NB4 (cell line): ENCODE measurements around the gene HELZ.

ENCODE experiments used
- DNase-seq: peaks from one replicate; pipeline ENCODE4 v3.0.0; 2010; ENCODE audit warnings: low read depth
- H3K4me3 ChIP-seq: one replicate; pipeline ENCODE4 v1.5.1; 2011; ENCODE audit warnings: mild to moderate bottlenecking, low read depth, low read length, moderate library complexity
- CTCF ChIP-seq: IDR thresholded peaks from one replicate; pipeline ENCODE4 v1.5.1; 2012; ENCODE audit warnings: low read depth, low read length
- MAX ChIP-seq: IDR thresholded peaks from 2 replicates; pipeline ENCODE4 v1.6.1; 2011; ENCODE audit warnings: low read depth, low read length
- MYC ChIP-seq: IDR thresholded peaks from 2 replicates; pipeline ENCODE4 v1.6.1; 2011; ENCODE audit warnings: low read depth, low read length
- POLR2A ChIP-seq: IDR thresholded peaks from 2 replicates; pipeline ENCODE4 v1.6.1; 2011; ENCODE audit warnings: mild to moderate bottlenecking; ENCODE audit not compliant: insufficient read length; ENCODE audit errors: extremely low read depth

Gene HELZ

GRCh38 chr17:67054608-67055007 is 190.4 kb downstream of the HELZ start:
- no peak for DNase-seq
- H3K4me3 ChIP-seq: no peak overlapping the region
- TF ChIP-seq MAX (no peak), MYC (no peak)

- DNase-seq: no peak
- no peak for TF ChIP-seq POLR2A
- TF ChIP-seq MAX: no peak
- TF ChIP-seq MYC: no peak
- TF ChIP-seq CTCF: no peak
Observed at GRCh38 chr17:67054011-67054591, 190.9 kb downstream of the HELZ start.

GRCh38 chr17:67053438-67054000 is 191.5 kb downstream of the HELZ start:
- DNase-seq: no peak
- TF ChIP-seq MYC (no peak), CTCF (no peak), MAX (no peak), POLR2A (no peak)
- no peak overlapping the region for H3K4me3 ChIP-seq

More at GRCh38 chr17:67054011-67054591, 190.9 kb downstream of the HELZ start:
- no peak overlapping the region for H3K4me3 ChIP-seq

- TF ChIP-seq CTCF: no peak
- no peak for TF ChIP-seq MAX
- TF ChIP-seq MYC: no peak
- TF ChIP-seq POLR2A: no peak
- no peak for DNase-seq
- H3K4me3 ChIP-seq: no peak overlapping the region
Observed at GRCh38 chr17:67052720-67053437, 192.1 kb downstream of the HELZ start.

GRCh38 chr17:67051837-67052236 is 193.2 kb downstream of the HELZ start:
- no peak overlapping the region for H3K4me3 ChIP-seq
- TF ChIP-seq CTCF (no peak), MYC (no peak), MAX (no peak), POLR2A (no peak)
- no peak for DNase-seq

GRCh38 chr17:67051155-67051538 is 193.8 kb downstream of the HELZ start:
- H3K4me3 ChIP-seq: no peak overlapping the region
- TF ChIP-seq MYC: no peak
- no peak for TF ChIP-seq CTCF
- no peak for TF ChIP-seq MAX
- TF ChIP-seq POLR2A: no peak
- DNase-seq: no peak
